Mesendoderm (in vitro differentiated cells): ENCODE measurements around the gene SSR2.

ENCODE experiments used
- DNase-seq: peaks from one replicate; pipeline ENCODE4 v3.0.0; 2013
- H2AK5ac ChIP-seq: 2 replicates; pipeline ENCODE4 v1.6.1; 2013; ENCODE audit warnings: low read length, inconsistent platforms
- H2BK120ac ChIP-seq: 2 replicates; pipeline ENCODE4 v1.6.1; 2013; ENCODE audit warnings: low read depth, mild to moderate bottlenecking, low read length, moderate library complexity, mixed read lengths
- H2BK15ac ChIP-seq: replicated peaks from 2 replicates; pipeline ENCODE4 v1.6.1; 2013; ENCODE audit warnings: low read depth, mild to moderate bottlenecking, moderate library complexity
- H2BK5ac ChIP-seq: 2 replicates; pipeline ENCODE4 v1.6.1; 2013; ENCODE audit warnings: low read length, inconsistent platforms
- H3K18ac ChIP-seq: 2 replicates; pipeline ENCODE4 v1.6.1; 2013; ENCODE audit warnings: mild to moderate bottlenecking, low read length, mixed read lengths
- H3K23ac ChIP-seq: one replicate; pipeline ENCODE4 v1.6.1; 2013; ENCODE audit warnings: low read length
- H3K27ac ChIP-seq: 2 replicates; pipeline ENCODE4 v1.5.1; 2013; ENCODE audit warnings: low read depth, mild to moderate bottlenecking, inconsistent platforms, low read length, moderate library complexity
- H3K27me3 ChIP-seq: 2 replicates; pipeline ENCODE4 v1.6.1; 2013; ENCODE audit warnings: low read length, control low read depth, mild to moderate bottlenecking, inconsistent platforms; ENCODE audit not compliant: insufficient read depth, poor library complexity
- H3K36me3 ChIP-seq: 2 replicates; pipeline ENCODE4 v1.6.1; 2013; ENCODE audit warnings: low read length, inconsistent platforms; ENCODE audit not compliant: control insufficient read depth, insufficient read depth
- H3K4ac ChIP-seq: one replicate; pipeline ENCODE4 v1.6.1; 2013; ENCODE audit warnings: low read depth, mild to moderate bottlenecking, low read length, moderate library complexity
- H3K4me1 ChIP-seq: 2 replicates; pipeline ENCODE4 v1.6.1; 2013; ENCODE audit warnings: low read depth, low read length, inconsistent platforms; ENCODE audit not compliant: control insufficient read depth
- H3K4me2 ChIP-seq: 2 replicates; pipeline ENCODE4 v1.6.1; 2013; ENCODE audit warnings: low read length
- H3K4me3 ChIP-seq: 2 replicates; pipeline ENCODE4 v1.5.1; 2013; ENCODE audit warnings: mild to moderate bottlenecking, low read length
- H3K56ac ChIP-seq: one replicate; pipeline ENCODE4 v1.6.1; 2013; ENCODE audit warnings: low read length
- H3K79me1 ChIP-seq: 2 replicates; pipeline ENCODE4 v1.6.1; 2013; ENCODE audit warnings: low read length, inconsistent platforms
- H3K79me2 ChIP-seq: 2 replicates; pipeline ENCODE4 v1.6.1; 2013; ENCODE audit warnings: mild to moderate bottlenecking, low read length; ENCODE audit not compliant: control insufficient read depth, insufficient read depth
- H3K9ac ChIP-seq: 2 replicates; pipeline ENCODE4 v1.6.1; 2013; ENCODE audit warnings: low read length, inconsistent platforms
- H4K5ac ChIP-seq: one replicate; pipeline ENCODE4 v1.6.1; 2013; ENCODE audit warnings: low read length
- H4K8ac ChIP-seq: one replicate; pipeline ENCODE4 v1.6.1; 2013; ENCODE audit warnings: low read depth, mild to moderate bottlenecking, control low read depth, low read length, moderate library complexity
- whole genome bisulfite sequencing: extraction: QIAGEN DNeasy Blood & Tissue Kit; methylation state at CpG from one replicate; pipeline ENCODE4 v1.1.7; 2013; ENCODE audit warnings: low lambda C conversion rate, missing lambda C conversion rate; ENCODE audit not compliant: insufficient coverage; ENCODE audit errors: extremely low coverage; 5-methylcytosine and 5-hydroxymethylcytosine counted together

SSR2 gene

DNA sequence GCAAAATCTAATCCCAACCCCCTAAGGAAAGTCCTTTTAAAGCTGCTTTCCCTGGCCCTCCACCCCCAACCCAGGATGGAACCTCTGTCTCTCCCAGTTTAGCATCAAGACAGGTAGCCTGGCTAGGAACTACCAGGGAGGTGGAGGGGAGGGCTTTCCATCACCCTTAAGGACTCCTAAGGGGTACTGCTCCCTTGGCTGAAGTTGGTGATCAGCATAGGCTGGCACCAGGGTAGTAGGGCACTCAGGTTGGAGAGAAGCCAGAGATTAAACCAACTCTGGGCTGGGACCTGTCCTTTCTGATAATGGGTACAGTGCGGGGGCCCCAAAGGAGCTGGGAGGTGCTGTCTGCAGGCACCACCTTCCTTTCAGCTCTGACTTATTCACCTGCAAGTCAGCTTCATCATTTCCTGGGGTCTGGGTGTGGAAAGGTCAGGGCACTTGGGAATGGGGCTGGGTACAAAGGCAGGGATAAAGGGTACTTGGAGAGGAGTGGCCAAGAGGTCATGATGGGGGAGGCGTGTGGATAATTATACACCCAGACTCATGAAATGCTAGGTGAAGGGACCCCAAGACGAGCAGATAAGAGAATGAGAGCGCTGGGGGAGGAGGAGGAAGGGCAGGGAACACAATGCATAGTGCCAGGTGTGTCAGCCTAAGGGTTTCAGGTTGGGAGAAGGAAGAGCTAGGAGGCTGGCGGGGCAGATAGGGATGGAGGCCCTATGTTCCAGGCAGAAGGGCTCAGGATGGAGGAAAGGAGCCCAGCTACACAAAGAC, 43.6 kb downstream of the SSR2 start:
- WGBS: no CpG with 5 or more reads among the region's 5 CpGs
- H3K18ac ChIP-seq: peak overlapping the region; percentile 99
- H3K36me3 ChIP-seq: no peaks in the 10 kb centered on the region
- H3K4me2 ChIP-seq: peak overlapping the region; percentile 91
- peaks cover 20% of the 10 kb centered on the region for H3K4me1 ChIP-seq
- H3K27ac ChIP-seq: peak overlapping the region; percentile 91
- H3K23ac ChIP-seq: peak overlapping the region; percentile 69
- DNase-seq: peak; percentile 59
- H3K79me2 ChIP-seq: peaks cover 56% of the 10 kb centered on the region
- no peak overlapping the region for H2BK120ac ChIP-seq
- H3K9ac ChIP-seq: peak overlapping the region; percentile 95
- no peaks in the 10 kb centered on the region for H3K27me3 ChIP-seq
- no peak overlapping the region for H3K4ac ChIP-seq
- H4K8ac ChIP-seq: no peak overlapping the region
- peak overlapping the region; percentile 78 for H2BK5ac ChIP-seq
- H2AK5ac ChIP-seq: peak overlapping the region; percentile 92
- H4K5ac ChIP-seq: no peak overlapping the region
- H2BK15ac ChIP-seq: no peak overlapping the region
- H3K4me3 ChIP-seq: peak overlapping the region; percentile 78
- peak overlapping the region; percentile 97 for H3K56ac ChIP-seq
- H3K79me1 ChIP-seq: peaks cover 27% of the 10 kb centered on the region

DNA sequence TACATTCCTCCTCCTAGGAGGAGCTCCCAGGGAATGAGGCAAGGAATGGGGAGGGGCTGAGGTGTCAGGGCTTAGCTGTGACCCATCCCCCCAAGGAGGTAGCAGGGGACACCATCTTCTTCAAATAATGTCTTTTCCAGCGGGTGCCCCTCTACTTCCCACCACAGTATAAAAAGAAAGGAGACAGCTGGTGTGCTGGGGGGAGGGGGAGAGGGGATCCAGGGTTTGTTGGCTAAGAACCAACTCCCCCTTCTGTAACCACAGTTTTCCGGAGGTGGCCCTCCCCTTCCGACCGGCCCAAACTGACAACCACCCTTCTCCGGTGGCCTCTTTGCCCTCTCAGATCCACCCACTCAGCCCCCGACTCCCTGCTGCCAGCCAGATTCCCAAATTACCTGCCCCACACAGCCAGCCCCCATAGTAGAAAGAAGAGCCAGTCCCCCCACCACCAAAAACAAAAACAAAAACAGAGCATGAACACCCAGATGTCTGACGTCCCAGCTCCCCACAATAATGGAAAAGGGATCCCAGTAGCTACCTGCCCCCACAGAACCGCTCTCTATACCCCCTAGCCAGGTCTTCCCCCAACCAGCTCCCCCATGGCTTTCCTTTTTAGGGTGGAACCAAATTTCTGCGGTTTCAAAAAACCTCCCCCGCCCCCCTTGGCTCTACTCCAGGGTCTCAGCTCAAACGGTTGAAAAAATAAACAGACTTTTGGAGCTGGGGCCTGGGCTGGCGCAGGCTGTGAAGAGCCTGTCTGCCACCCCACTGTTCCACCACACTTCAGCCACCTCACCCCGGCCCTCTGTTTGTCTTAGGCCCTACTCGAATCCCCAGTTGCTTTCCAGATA, 44.5 kb downstream of the SSR2 start:
- H3K4ac ChIP-seq: peak overlapping the region; percentile 66
- H4K5ac ChIP-seq: no peak overlapping the region
- no peaks in the 10 kb centered on the region for H3K27me3 ChIP-seq
- peak; percentile 93 for DNase-seq
- no peak overlapping the region for H2BK5ac ChIP-seq
- H2BK120ac ChIP-seq: no peak overlapping the region
- no peak overlapping the region for H3K23ac ChIP-seq
- WGBS: no CpG with 5 or more reads among the region's 14 CpGs
- H3K4me3 ChIP-seq: peak overlapping the region; percentile 31
- H2BK15ac ChIP-seq: no peak overlapping the region
- peak overlapping the region; percentile 91 for H3K27ac ChIP-seq
- peak overlapping the region; percentile 97 for H3K56ac ChIP-seq
- H2AK5ac ChIP-seq: no peak overlapping the region
- peaks cover 59% of the 10 kb centered on the region for H3K79me2 ChIP-seq
- H3K18ac ChIP-seq: peak overlapping the region; percentile 55
- peak overlapping the region; percentile 95 for H3K9ac ChIP-seq
- peak overlapping the region; percentile 91 for H3K4me2 ChIP-seq
- no peak overlapping the region for H4K8ac ChIP-seq
- no peaks in the 10 kb centered on the region for H3K36me3 ChIP-seq
- H3K4me1 ChIP-seq: peaks cover 20% of the 10 kb centered on the region
- peaks cover 30% of the 10 kb centered on the region for H3K79me1 ChIP-seq

GRCh38 chr1:155975375-155976061, 45.2 kb downstream of the SSR2 start:
- DNase-seq: no peak
- no CpG with 5 or more reads among the region's 4 CpGs for WGBS
- Histone ChIP-seq H2AK5ac (peak overlapping the region; percentile 80), H2BK5ac (peak overlapping the region; percentile 89), H3K36me3 (no peaks in the 10 kb centered on the region), H2BK15ac (no peak overlapping the region), H3K4me1 (peaks cover 25% of the 10 kb centered on the region), H3K27me3 (no peaks in the 10 kb centered on the region), H3K56ac (peak overlapping the region; percentile 97), H3K79me2 (peaks cover 65% of the 10 kb centered on the region), H3K18ac (peak overlapping the region; percentile 77), H3K4ac (peak overlapping the region; percentile 83), H2BK120ac (no peak overlapping the region), H3K9ac (peak overlapping the region; percentile 77), H3K79me1 (peaks cover 35% of the 10 kb centered on the region), H4K5ac (no peak overlapping the region), H3K23ac (peak overlapping the region; percentile 97), H3K4me3 (no peak overlapping the region), H3K27ac (peak overlapping the region; percentile 34), H3K4me2 (peak overlapping the region; percentile 91), H4K8ac (no peak overlapping the region)

- Histone ChIP-seq H4K8ac (no peak overlapping the region), H3K4me1 (peaks cover 21% of the 10 kb centered on the region), H3K9ac (peak overlapping the region; percentile 77), H3K79me1 (peaks cover 35% of the 10 kb centered on the region), H2BK15ac (no peak overlapping the region), H3K4ac (no peak overlapping the region), H2AK5ac (peak overlapping the region; percentile 80), H3K23ac (peak overlapping the region; percentile 97), H3K18ac (no peak overlapping the region), H2BK5ac (no peak overlapping the region), H3K56ac (peak overlapping the region; percentile 97), H3K4me3 (no peak overlapping the region), H3K79me2 (peaks cover 70% of the 10 kb centered on the region), H3K27ac (no peak overlapping the region), H3K27me3 (no peaks in the 10 kb centered on the region), H3K4me2 (peak overlapping the region; percentile 91), H2BK120ac (no peak overlapping the region), H4K5ac (no peak overlapping the region), H3K36me3 (no peaks in the 10 kb centered on the region)
- WGBS: no CpG with 5 or more reads among the region's 13 CpGs
- DNase-seq: no peak
Measured at GRCh38 chr1:155974208-155975115, 46.3 kb downstream of the SSR2 start.

DNA sequence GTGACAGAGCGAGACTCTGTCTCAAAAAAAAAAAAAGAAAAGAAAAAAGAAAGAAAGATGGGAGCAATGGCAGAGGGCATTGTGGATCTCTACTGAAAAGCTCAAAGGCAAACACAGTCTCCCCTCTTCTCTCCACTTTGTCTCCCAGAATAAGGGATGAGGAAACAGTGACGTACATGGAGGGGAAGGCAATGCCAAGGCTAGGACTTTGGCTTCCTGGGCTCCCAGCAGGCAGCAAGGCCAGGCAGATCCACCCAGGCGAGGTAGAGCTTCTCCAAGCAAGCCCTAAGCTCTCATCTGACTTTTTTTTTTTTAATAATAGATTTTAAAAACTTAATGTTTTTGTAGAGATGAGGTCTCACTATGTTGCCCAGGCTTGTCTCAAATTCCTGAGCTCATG, 47.0 kb downstream of the SSR2 start:
- peaks cover 36% of the 10 kb centered on the region for H3K79me1 ChIP-seq
- no peak overlapping the region for H2BK120ac ChIP-seq
- no peak overlapping the region for H3K27ac ChIP-seq
- no peak overlapping the region for H4K5ac ChIP-seq
- no peak overlapping the region for H3K4ac ChIP-seq
- H3K56ac ChIP-seq: no peak overlapping the region
- no peak overlapping the region for H3K9ac ChIP-seq
- DNase-seq: no peak
- no peak overlapping the region for H4K8ac ChIP-seq
- no peak overlapping the region for H2AK5ac ChIP-seq
- H3K4me1 ChIP-seq: peaks cover 20% of the 10 kb centered on the region
- WGBS: no CpG with 5 or more reads among the region's 3 CpGs
- no peaks in the 10 kb centered on the region for H3K27me3 ChIP-seq
- peaks cover 2% of the 10 kb centered on the region for H3K36me3 ChIP-seq
- H3K23ac ChIP-seq: no peak overlapping the region
- H3K79me2 ChIP-seq: peaks cover 74% of the 10 kb centered on the region
- H3K4me2 ChIP-seq: no peak overlapping the region
- no peak overlapping the region for H2BK15ac ChIP-seq
- H2BK5ac ChIP-seq: no peak overlapping the region
- H3K4me3 ChIP-seq: no peak overlapping the region
- H3K18ac ChIP-seq: no peak overlapping the region
